Stimulated activated naive CD8-positive, alpha-beta T cell treated with anti-CD3 and anti-CD28 coated beads, Interleukin-15, amount 100 ng/mL, for 72 hours (primary cell): ENCODE results near the gene BAIAP3.
"Not testable (repeated sequence)": the region's sequence is repeated elsewhere in the genome, so short reads cannot be mapped to it uniquely, and the experiment has no call there.

ENCODE experiments used
- ATAC-seq: fragments of 150-1000 bp; cut with Tn5 transposase; 2 replicates; pipeline ENCODE4 v1.10.0; 2021; ENCODE audit warnings: mild to moderate bottlenecking, moderate library complexity
- DNase-seq, 2 donors: peaks; one replicate each; pipeline ENCODE4 v3.0.0; 2021 to 2022
- H3K27ac Mint-ChIP-seq, 2 donors: one replicate each; pipeline ENCODE4 v1.8.0; 2022; ENCODE audit warnings: mild to moderate bottlenecking in 2 of 2, mixed read lengths in 2 of 2, moderate library complexity in 2 of 2
- H3K27me3 Mint-ChIP-seq: one replicate; pipeline ENCODE4 v1.8.0; 2022; ENCODE audit warnings: mixed read lengths
- H3K4me1 Mint-ChIP-seq: one replicate; pipeline ENCODE4 v1.8.0; 2022; ENCODE audit warnings: mild to moderate bottlenecking, mixed read lengths
- H3K4me3 Mint-ChIP-seq, 2 donors: one replicate each; pipeline ENCODE4 v1.8.0; 2022; ENCODE audit warnings: mild to moderate bottlenecking in 2 of 2, mixed read lengths in 2 of 2, moderate library complexity in 1 of 2
- H3K9me3 Mint-ChIP-seq, 2 donors: one replicate each; pipeline ENCODE4 v1.8.0; 2022; ENCODE audit warnings: mixed read lengths in 2 of 2

The BAIAP3 gene

DNA sequence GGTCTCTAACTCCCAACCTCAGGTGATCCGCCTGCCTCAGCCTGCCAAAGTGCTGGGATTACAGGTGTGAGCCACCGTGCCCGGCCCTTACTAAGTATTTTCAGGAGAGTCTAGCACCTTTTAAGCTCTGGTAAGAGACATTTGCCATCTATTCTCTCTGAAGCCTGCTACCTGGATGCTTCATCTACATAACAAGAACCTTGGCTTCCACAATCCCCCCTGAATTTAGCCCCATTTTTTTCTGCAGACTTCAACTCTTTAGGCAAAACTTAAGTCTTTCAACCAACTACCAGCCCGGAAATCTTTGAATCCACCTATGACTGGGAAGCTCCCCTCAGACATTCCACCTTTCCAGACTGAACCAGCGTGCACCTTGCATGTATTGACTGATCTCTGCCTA is 38.0 kb upstream of the BAIAP3 start:
- Mint-ChIP-seq H3K9me3 (no peaks in the 10 kb centered on the region), H3K27ac (no peak overlapping the region), H3K4me3 (no peak overlapping the region), H3K27me3 (peaks cover 59% of the 10 kb centered on the region), H3K4me1 (peaks cover 7% of the 10 kb centered on the region)
- ATAC-seq = no peak
- no peak for DNase-seq

DNA sequence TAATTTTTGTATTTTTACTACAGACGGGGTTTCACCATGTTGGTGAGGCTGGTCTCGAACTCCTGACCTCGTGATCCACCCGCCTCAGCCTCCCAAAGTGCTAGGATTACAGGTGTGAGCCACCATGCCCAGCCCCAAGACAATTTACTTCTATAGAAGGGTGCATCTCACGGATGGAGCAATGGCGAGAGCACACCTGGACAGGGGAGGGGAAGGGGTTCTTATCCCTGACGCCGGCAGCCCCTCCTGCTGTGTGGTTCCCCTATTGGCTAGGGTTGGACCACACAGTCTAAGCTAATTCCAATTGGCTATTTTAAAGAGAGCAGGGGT is 36.8 kb upstream of the BAIAP3 start:
- peaks cover 47% of the 10 kb centered on the region for H3K27me3 Mint-ChIP-seq
- H3K4me3 Mint-ChIP-seq, ATAC-seq, H3K9me3 Mint-ChIP-seq, DNase-seq, H3K27ac Mint-ChIP-seq: not testable (repeated sequence)
- H3K4me1 Mint-ChIP-seq = peaks cover 19% of the 10 kb centered on the region

DNA sequence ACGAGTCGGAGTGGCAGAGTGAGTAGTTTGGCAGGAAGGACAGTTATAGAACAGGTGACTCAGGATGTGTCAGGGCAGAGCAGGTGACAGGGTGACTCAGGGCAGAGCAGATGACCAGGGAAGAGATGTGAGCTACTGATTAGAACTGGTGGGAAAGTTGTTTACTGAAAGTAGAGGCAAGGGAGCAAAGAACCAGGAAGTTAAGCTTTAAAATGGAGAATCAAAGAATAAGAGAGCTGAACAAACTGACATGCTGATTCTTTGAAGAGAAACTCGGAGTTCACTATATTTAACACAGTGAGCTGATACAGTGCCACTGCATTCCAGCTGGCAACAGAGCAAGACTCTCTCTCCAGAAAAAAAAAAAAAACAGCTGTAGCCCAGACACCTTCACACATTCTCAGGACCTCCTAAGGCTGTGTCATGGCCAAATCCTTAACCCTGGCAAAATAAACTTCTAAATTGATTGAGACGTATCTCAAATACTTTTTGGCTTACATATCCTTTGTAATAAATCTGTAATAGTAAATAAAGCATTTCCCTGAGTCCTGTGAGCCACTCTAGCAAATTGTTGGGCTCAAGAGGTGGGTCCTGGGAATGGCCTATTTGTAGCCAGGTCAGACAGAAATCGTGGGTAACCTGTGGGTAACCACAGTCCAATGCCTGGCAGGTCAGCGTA is 36.3 kb upstream of the BAIAP3 start:
- Mint-ChIP-seq H3K9me3 (no peaks in the 10 kb centered on the region), H3K27ac (no peak overlapping the region), H3K27me3 (peaks cover 42% of the 10 kb centered on the region), H3K4me3 (no peak overlapping the region), H3K4me1 (peaks cover 23% of the 10 kb centered on the region)
- DNase-seq (no peak), ATAC-seq (peak; percentile 57)

- peaks cover 26% of the 10 kb centered on the region for H3K4me1 Mint-ChIP-seq
- no peaks in the 10 kb centered on the region for H3K9me3 Mint-ChIP-seq
- H3K4me3 Mint-ChIP-seq = no peak overlapping the region
- H3K27ac Mint-ChIP-seq = no peak overlapping the region
- DNase-seq (no peak), ATAC-seq (no peak)
- H3K27me3 Mint-ChIP-seq = peaks cover 30% of the 10 kb centered on the region
Measured at GRCh38 chr16:1298406-1298805, 35.0 kb upstream of the BAIAP3 start.

DNA sequence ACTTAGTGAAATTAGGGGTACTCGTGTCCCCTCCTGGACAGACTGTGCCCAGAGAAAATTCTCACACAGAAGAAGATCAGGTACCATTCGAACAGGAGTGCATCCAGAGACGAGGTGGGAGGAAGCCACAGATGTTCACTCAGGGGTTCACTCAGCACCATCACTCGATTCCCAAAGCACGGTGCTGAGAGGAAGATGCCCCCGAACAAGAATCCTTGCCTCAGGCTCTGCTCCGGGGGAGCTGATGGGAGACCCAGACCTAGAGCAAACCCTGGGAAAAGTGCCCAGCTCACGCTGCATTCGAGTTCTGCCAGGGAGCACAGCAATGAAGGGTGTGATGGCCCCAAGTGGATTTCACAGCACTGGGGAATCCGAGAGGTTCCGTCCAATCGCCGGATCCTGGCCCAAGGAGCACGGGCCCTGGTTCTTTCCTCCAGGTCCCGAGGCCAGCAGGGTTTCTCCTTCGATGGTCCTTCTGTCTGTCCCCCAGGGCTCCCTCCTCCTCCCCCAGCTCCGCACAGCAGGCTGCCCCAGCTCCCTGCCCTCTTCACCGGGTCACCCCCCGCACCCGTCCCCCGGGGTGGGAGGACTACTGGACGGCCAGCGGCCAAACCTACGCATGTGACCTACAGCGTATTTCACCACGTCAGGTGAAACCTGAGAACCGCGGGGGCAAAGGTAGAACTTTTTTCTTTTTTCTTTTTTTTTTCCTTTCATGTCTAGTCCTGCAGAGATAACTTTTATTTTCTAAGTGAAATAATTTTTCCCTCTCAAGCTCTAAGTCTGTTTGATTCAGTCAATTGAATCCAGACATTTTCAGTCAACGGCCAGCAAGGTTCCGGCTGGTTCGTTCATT is 34.2 kb upstream of the BAIAP3 start:
- Mint-ChIP-seq H3K4me3 (no peak overlapping the region), H3K27ac (no peak overlapping the region), H3K4me1 (peaks cover 35% of the 10 kb centered on the region), H3K27me3 (peaks cover 21% of the 10 kb centered on the region), H3K9me3 (no peaks in the 10 kb centered on the region)
- DNase-seq = no peak
- no peak for ATAC-seq

DNA sequence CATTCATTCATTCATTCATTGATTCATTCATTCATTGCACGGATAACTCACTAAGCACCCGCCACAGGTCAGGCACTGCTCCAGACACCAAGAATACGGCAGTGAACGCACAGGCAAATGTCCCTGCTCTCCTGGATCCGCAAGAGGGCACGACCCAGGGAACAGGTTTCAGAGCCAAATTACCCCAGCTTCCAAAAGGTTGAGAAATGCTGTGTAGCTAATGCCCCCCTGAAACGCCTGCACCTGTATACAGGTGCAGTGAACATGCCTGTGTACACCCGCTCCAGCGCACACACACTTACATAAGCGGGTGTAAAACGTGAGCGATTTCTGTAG is 33.6 kb upstream of the BAIAP3 start:
- no peaks in the 10 kb centered on the region for H3K9me3 Mint-ChIP-seq
- no peak for ATAC-seq

GRCh38 chr16:1300664-1301476 is 32.6 kb upstream of the BAIAP3 start:
- ATAC-seq = peak; percentile 76
- peak; percentile 81 to 83 for DNase-seq
- Mint-ChIP-seq H3K4me3 (peak overlapping the region; percentile 57 to 65), H3K9me3 (no peaks in the 10 kb centered on the region), H3K4me1 (peaks cover 51% of the 10 kb centered on the region), H3K27me3 (peaks cover 8% of the 10 kb centered on the region), H3K27ac (no peak overlapping the region)

More for the DNA sequence above, 33.6 kb upstream of the BAIAP3 start:
- DNase-seq = no peak
- Mint-ChIP-seq H3K4me1 (peaks cover 41% of the 10 kb centered on the region), H3K27me3 (peaks cover 16% of the 10 kb centered on the region), H3K4me3 (no peak overlapping the region), H3K27ac (no peak overlapping the region)

DNA sequence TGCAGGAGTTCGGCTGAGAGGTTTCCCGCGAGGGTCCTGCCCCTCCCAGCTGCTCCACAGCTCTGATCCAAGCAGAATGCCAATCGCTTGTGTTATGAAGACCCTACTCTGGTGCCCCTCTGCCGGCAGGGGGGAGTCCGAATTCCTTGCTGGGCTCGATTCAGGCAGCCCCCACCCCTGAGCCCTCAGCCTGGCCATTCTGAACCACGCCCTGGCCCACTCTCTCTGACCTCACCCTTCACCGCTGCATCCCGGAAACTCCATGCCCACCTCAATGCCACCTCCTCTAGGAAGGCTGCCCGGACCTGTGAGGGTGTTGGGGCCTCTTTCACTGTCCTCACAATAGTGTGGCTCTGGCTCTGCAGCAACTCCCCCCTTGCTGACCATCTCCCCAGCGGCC is 31.9 kb upstream of the BAIAP3 start:
- no peaks in the 10 kb centered on the region for H3K9me3 Mint-ChIP-seq
- no peak for ATAC-seq
- DNase-seq = no peak
- H3K4me1 Mint-ChIP-seq = peaks cover 58% of the 10 kb centered on the region
- peak overlapping the region in 1 of 2 donors; percentile 64 for H3K27ac Mint-ChIP-seq
- H3K27me3 Mint-ChIP-seq = peaks cover 7% of the 10 kb centered on the region
- peak overlapping the region; percentile 57 to 65 for H3K4me3 Mint-ChIP-seq

- ATAC-seq = no peak
- Mint-ChIP-seq H3K4me3 (peak overlapping the region in 1 of 2 donors; percentile 37), H3K27ac (peak overlapping the region in 1 of 2 donors; percentile 97), H3K27me3 (no peaks in the 10 kb centered on the region), H3K4me1 (peaks cover 60% of the 10 kb centered on the region), H3K9me3 (no peaks in the 10 kb centered on the region)
- no peak for DNase-seq
Measured at GRCh38 chr16:1305823-1306222, 27.6 kb upstream of the BAIAP3 start.

- DNase-seq (no peak), ATAC-seq (no peak)
- Mint-ChIP-seq H3K4me3 (peak overlapping the region in 1 of 2 donors; percentile 67), H3K4me1 (peaks cover 60% of the 10 kb centered on the region), H3K27ac (peak overlapping the region in 1 of 2 donors; percentile 97), H3K9me3 (no peaks in the 10 kb centered on the region), H3K27me3 (no peaks in the 10 kb centered on the region)
Measured at GRCh38 chr16:1306334-1306733, 27.1 kb upstream of the BAIAP3 start.

GRCh38 chr16:1308036-1308976 is 25.1 kb upstream of the BAIAP3 start:
- DNase-seq (no peak), ATAC-seq (peak; percentile 24)
- H3K27me3 Mint-ChIP-seq = no peaks in the 10 kb centered on the region
- peak overlapping the region; percentile 38 to 47 for H3K27ac Mint-ChIP-seq
- no peaks in the 10 kb centered on the region for H3K9me3 Mint-ChIP-seq
- H3K4me3 Mint-ChIP-seq = peak overlapping the region; percentile 89 to 93
- H3K4me1 Mint-ChIP-seq = peaks cover 70% of the 10 kb centered on the region

- peak; percentile 83 for ATAC-seq
- H3K4me1 Mint-ChIP-seq = peaks cover 64% of the 10 kb centered on the region
- H3K9me3 Mint-ChIP-seq = no peaks in the 10 kb centered on the region
Measured at GRCh38 chr16:1308977-1309885, 24.2 kb upstream of the BAIAP3 start, which contains the start of gene UBE2I. Gene UBE2I, plus strand, starts transcription at chr16:1309636. Its CDS starts 4,395 bp downstream, at chr16:1314031.

GRCh38 chr16:1309888-1310831 is 23.3 kb upstream of the BAIAP3 start:
- H3K27ac Mint-ChIP-seq = peak overlapping the region; percentile 93 to 98
- ATAC-seq (peak; percentile 44), DNase-seq (peak; percentile 60 to 70)
- H3K27me3 Mint-ChIP-seq = no peaks in the 10 kb centered on the region
- H3K4me1 Mint-ChIP-seq = peaks cover 58% of the 10 kb centered on the region
- H3K4me3 Mint-ChIP-seq = peak overlapping the region; percentile 95 to 98
- H3K9me3 Mint-ChIP-seq = no peaks in the 10 kb centered on the region

More at GRCh38 chr16:1308977-1309885, 24.2 kb upstream of the BAIAP3 start, which contains the start of gene UBE2I:
- no peaks in the 10 kb centered on the region for H3K27me3 Mint-ChIP-seq
- peak within 1 kb of the TSS; percentile 95 to 98 for H3K4me3 Mint-ChIP-seq
- peak; percentile 99 to 100 for DNase-seq
- H3K27ac Mint-ChIP-seq = peak within 1 kb of the TSS; percentile 100
